HepG2 (cell line): ENCODE results near the gene NACC2. TPM values are rescaled to one million over a fixed set of nuclear protein-coding genes. Genes with fewer than 3 reads are reported as not detected.

ENCODE experiments used
- ATAC-seq: fragments of 200-7000 bp; cut with Tn5 transposase; 3 replicates; pipeline ENCODE4 v1.9.1; 2020; ENCODE audit warnings: mild to moderate bottlenecking, moderate library complexity
- BruUV-seq: library from RNA; stranded (reverse); fragments of 400-500 nt; replicated peaks from 2 replicates; lab custom pipeline; 2021; lab: Mats Ljungman, UMichigan
- CTCF ChIA-PET: fragments of 300-600 bp; formaldehyde crosslinking; extraction: SDS; loops from one replicate; lab custom pipeline; 2021; ENCODE audit warnings: low total read pairs, inconsistent platforms, low intra/inter-chr PET ratio; lab: Yijun Ruan, JAX
- POLR2A ChIA-PET: fragments of 350-600 bp; sonication (Branson Sonifier 250); formaldehyde crosslinking; loops from one replicate; lab custom pipeline; 2020; ENCODE audit warnings: antibody characterized with exemption, inconsistent platforms; lab: Yijun Ruan, JAX
- DNase-seq: peaks from one replicate; pipeline ENCODE4 v3.0.0-alpha.2; 2015; ENCODE audit warnings: low spot score
- FAIRE-seq: peaks from 3 replicates; lab custom pipeline; 2011; peaks lifted over from hg19 to GRCh38; lab: Jason Lieb, UNC
- H2AFZ ChIP-seq: one replicate; pipeline ENCODE4 v1.6.1; 2011; ENCODE audit warnings: low read length, inconsistent platforms
- H3K27ac ChIP-seq: fragments of 300-600 bp; 3 replicates; pipeline ENCODE4 v1.8.0; 2011; ENCODE audit warnings: mixed run types, mild to moderate bottlenecking, mixed read lengths, low read length, inconsistent platforms; ENCODE audit not compliant: insufficient read depth; ENCODE audit errors: extremely low read length
- H3K27me3 ChIP-seq, 2 experiments: fragments of 200-600 bp in 1 of 2; 2 replicates in 1 of 2; 3 replicates in 1 of 2; pipeline versions ENCODE4 v1.6.0 to v1.8.0; 2011; ENCODE audit warnings: low read length in 2 of 2, mild to moderate bottlenecking in 2 of 2, moderate library complexity in 2 of 2, inconsistent platforms in 1 of 2; ENCODE audit not compliant: insufficient read depth in 2 of 2, control insufficient read depth in 1 of 2
- H3K36me3 ChIP-seq, 2 experiments: fragments of 200-600 bp in 1 of 2; replicated peaks in 1 of 2; 2 replicates in 1 of 2; 3 replicates in 1 of 2; pipeline versions ENCODE4 v1.5.1 to v1.8.0; 2011; ENCODE audit warnings: low read length in 2 of 2, inconsistent platforms in 1 of 2; ENCODE audit not compliant: insufficient read depth in 2 of 2, control insufficient read depth in 1 of 2
- H3K4me1 ChIP-seq: 2 replicates; pipeline ENCODE4 v1.5.1; 2012; ENCODE audit warnings: low read length, inconsistent platforms; ENCODE audit not compliant: insufficient read depth
- H3K4me2 ChIP-seq: 2 replicates; pipeline ENCODE4 v1.6.0; 2011; ENCODE audit warnings: low read depth, low read length, inconsistent platforms
- H3K4me3 ChIP-seq, 3 experiments: fragments of 200-600 bp in 1 of 3; sonication (generic), shearing (Covaris generic) in 1 of 3; replicated peaks in 1 of 3; 2 replicates each; pipeline ENCODE4 v1.5.1; 2011 to 2016; ENCODE audit warnings: low read length in 3 of 3, inconsistent platforms in 2 of 3, low read depth in 2 of 3, mild to moderate bottlenecking in 2 of 3, control low read depth in 1 of 3, mixed read lengths in 1 of 3; ENCODE audit not compliant: insufficient read depth in 1 of 3
- H3K79me2 ChIP-seq: one replicate; pipeline ENCODE4 v1.6.1; 2011; ENCODE audit warnings: low read length, inconsistent platforms; ENCODE audit not compliant: insufficient read depth
- H3K9ac ChIP-seq: 2 replicates; pipeline ENCODE4 v1.6.0; 2011; ENCODE audit warnings: mild to moderate bottlenecking, low read depth, low read length, inconsistent platforms; ENCODE audit not compliant: insufficient read depth
- H3K9me3 ChIP-seq: 2 replicates; pipeline ENCODE4 v1.5.1; 2012; ENCODE audit warnings: mild to moderate bottlenecking, low read length
- H4K20me1 ChIP-seq: 2 replicates; pipeline ENCODE4 v1.6.0; 2011; ENCODE audit warnings: inconsistent platforms, mild to moderate bottlenecking, low read length, moderate library complexity; ENCODE audit not compliant: insufficient read depth
- ELF1 ChIP-seq: sonication (generic); formaldehyde crosslinking; IDR thresholded peaks from 2 replicates; pipeline ENCODE4 v1.4.0; 2020; ENCODE audit warnings: missing genetic modification reagents
- KAT2B ChIP-seq: fragments of 150-350 bp; IDR thresholded peaks from 2 replicates; pipeline ENCODE4 v1.6.1; 2014; ENCODE audit warnings: low read depth, low read length, borderline replicate concordance
- KDM1A ChIP-seq: IDR thresholded peaks from 2 replicates; pipeline ENCODE4 v1.6.1; 2016; ENCODE audit warnings: missing compliant biosample characterization
- POGZ ChIP-seq: sonication (generic); formaldehyde crosslinking; IDR thresholded peaks from 2 replicates; pipeline ENCODE4 v1.4.0; 2020; ENCODE audit warnings: mild to moderate bottlenecking, missing genetic modification reagents
- PTBP1 ChIP-seq: fragments of 200-400 bp; formaldehyde crosslinking; IDR thresholded peaks from 2 replicates; pipeline ENCODE4 v1.6.1; 2018; ENCODE audit warnings: low read length, low read depth; ENCODE audit not compliant: poor library complexity, severe bottlenecking
- RAD21 ChIP-seq: fragments of 450-650 bp; formaldehyde crosslinking; IDR thresholded peaks from 2 replicates; pipeline ENCODE4 v1.5.0; 2020; ENCODE audit warnings: mild to moderate bottlenecking
- RCOR2 ChIP-seq: IDR thresholded peaks from 2 replicates; pipeline ENCODE4 v1.6.1; 2016; ENCODE audit warnings: missing biosample characterization, missing genetic modification reagents
- RFX3 ChIP-seq: IDR thresholded peaks from 2 replicates; pipeline ENCODE4 v1.6.1; 2016; ENCODE audit warnings: missing biosample characterization, missing genetic modification reagents
- SALL2 ChIP-seq: sonication (generic); formaldehyde crosslinking; IDR thresholded peaks from 2 replicates; pipeline ENCODE4 v1.8.1; 2023; ENCODE audit warnings: mild to moderate bottlenecking, missing genetic modification reagents, inconsistent platforms
- SKI ChIP-seq: fragments of 450-650 bp; IDR thresholded peaks from one replicate; pipeline ENCODE4 v1.6.1; 2018; ENCODE audit warnings: mild to moderate bottlenecking; ENCODE audit not compliant: partially characterized antibody
- ZEB1 ChIP-seq: IDR thresholded peaks from 2 replicates; pipeline ENCODE4 v1.6.1; 2012; ENCODE audit warnings: mild to moderate bottlenecking, low read depth, inconsistent platforms; ENCODE audit not compliant: insufficient replicate concordance
- ZNF670 ChIP-seq: sonication (generic); formaldehyde crosslinking; IDR thresholded peaks from 2 replicates; pipeline ENCODE4 v1.8.0; 2022; ENCODE audit warnings: mild to moderate bottlenecking, missing genetic modification reagents, borderline replicate concordance
- ZNF7 ChIP-seq: IDR thresholded peaks from 2 replicates; pipeline ENCODE4 v1.6.1; 2016; ENCODE audit warnings: missing biosample characterization, missing genetic modification reagents
- ZNF850 ChIP-seq: sonication (generic); formaldehyde crosslinking; conservative IDR thresholded peaks from 2 replicates; pipeline ENCODE4 v1.9.0; 2021; ENCODE audit warnings: mild to moderate bottlenecking, missing genetic modification reagents
- ZSCAN21 ChIP-seq: sonication (generic); formaldehyde crosslinking; IDR thresholded peaks from 2 replicates; pipeline ENCODE4 v1.8.0; 2022; ENCODE audit warnings: mild to moderate bottlenecking, missing genetic modification reagents, moderate library complexity, borderline replicate concordance
- WGBS: methylation state at CpG from one replicate; pipeline ENCODE4 v1.1.6; 2017; ENCODE audit warnings: low lambda C conversion rate; 5-methylcytosine and 5-hydroxymethylcytosine counted together
- in situ Hi-C: cut with HindIII; loops from 2 replicates; pipeline ENCODE4 v1.10.0; 2017; ENCODE audit warnings: low pct_unique_long_range_greater_than_20kb; ENCODE audit not compliant: extremely low pct_ligation_motif_present
- intact Hi-C: fragments of 100-400 bp; cut with micrococcal nuclease; formaldehyde crosslinking; loops from one replicate; pipeline ENCODE4 v1.10.0; 2022; ENCODE audit not compliant: unreplicated experiment
- polyA plus RNA-seq, 8 experiments: library from polyadenylated mRNA; depleted of rRNA in 3 of 8; stranded (reverse) in 7 of 8; unstranded in 1 of 8; fragments of >200 nt; fragmentation: Illumina TruSeq in 4 of 8; extraction: Trizol in 4 of 8; gene quantifications; 2 replicates each; pipeline versions ENCODE4 v1.2.1 to v1.2.3, GENCODE V29; 2011 to 2016; ENCODE audit warnings: low read depth in 4 of 8, missing spikeins in 1 of 8, mixed read lengths in 1 of 8; ENCODE audit not compliant: insufficient read depth in 1 of 8
- total RNA-seq, 5 experiments: library from RNA; depleted of rRNA; stranded (reverse); fragments of >200 nt; fragmentation: Illumina TruSeq; extraction: Trizol; gene quantifications; 2 replicates each; pipeline ENCODE4 v1.2.3, GENCODE V29; 2016; ENCODE audit warnings: low read depth in 1 of 5
- TF ChIP-seq, protein P1 (sequence below): sonication (generic); formaldehyde crosslinking; IDR thresholded peaks from 2 replicates; pipeline ENCODE4 v1.5.0; 2020; ENCODE audit warnings: missing genetic modification reagents

Gene NACC2
- total and polyA plus RNA-seq, 2 of the 13 experiments (the other 11 are each of a cell fraction or from before 2014, with no cell fraction given): 5.9 to 12.3 TPM

- TF ChIP-seq PTBP1 (no peak), RFX3 (CRISPR knock-in tag) (no peak), SALL2 (CRISPR knock-in tag) (no peak), RCOR2 (CRISPR knock-in tag) (no peak), ZNF670 (CRISPR knock-in tag) (no peak), KAT2B (no peak), POGZ (CRISPR knock-in tag) (no peak), SKI (no peak), ZNF7 (no peak), ZNF850 (CRISPR knock-in tag) (no peak), RAD21 (CRISPR knock-in tag) (no peak), ELF1 (CRISPR knock-in tag) (no peak), ZEB1 (no peak)
- TF ChIP-seq, all 625 proteins: peak for 0
Observed at GRCh38 chr9:136087741-136088480, 7.2 kb downstream of the NACC2 start (continued).

DNA sequence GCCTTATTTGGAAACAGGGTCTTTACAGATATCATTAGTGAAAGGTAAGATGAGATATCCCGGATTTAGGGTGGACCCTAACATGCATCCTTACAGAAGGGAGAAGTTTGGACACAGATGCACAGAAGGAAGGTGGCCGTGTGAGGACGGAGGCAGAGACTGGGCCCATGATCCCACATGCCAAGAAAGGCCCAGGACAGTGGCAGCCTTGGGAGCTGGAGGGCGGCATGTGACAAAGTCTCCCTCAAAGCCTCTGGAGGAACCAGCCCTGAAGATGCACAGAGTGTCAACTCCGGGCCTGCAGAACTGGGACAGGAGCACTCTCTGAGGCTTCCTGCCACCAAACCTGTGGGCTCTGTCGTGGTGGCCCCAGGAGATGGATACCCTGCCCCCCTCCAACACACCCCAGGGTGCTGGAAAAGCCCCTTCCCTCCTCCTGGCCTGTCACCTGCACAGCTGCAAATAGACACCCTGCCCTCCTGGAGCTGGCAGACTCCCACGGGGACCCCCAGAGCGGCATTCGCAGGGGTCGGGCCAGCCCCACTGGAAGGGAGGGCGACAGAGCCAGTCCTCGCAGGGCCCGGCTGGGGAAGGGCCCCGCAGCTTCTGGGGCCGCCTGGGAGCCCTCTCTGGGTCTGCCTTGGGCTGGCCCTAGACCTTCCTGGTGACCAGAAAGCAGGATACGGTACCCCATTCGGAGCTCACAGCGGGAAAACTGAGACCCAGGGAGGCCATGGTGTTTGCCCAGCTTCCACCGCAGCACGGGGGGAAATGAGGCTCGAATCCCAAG lies 7.9 kb downstream of the NACC2 start:
- H3K4me2 ChIP-seq: no peak overlapping the region
- no peak for FAIRE-seq
- H3K27ac ChIP-seq: no peak overlapping the region
- in situ Hi-C loops (no loop called here), intact Hi-C loops (no loop called here)
- ChIA-PET CTCF (no interaction called here), POLR2A (no interaction called here)
- 100% methylated on average over 7 of the region's 21 CpGs for WGBS
- no peaks in the 10 kb centered on the region for H3K9me3 ChIP-seq
- no peak overlapping the region for H2AFZ ChIP-seq
- H3K9ac ChIP-seq: no peak overlapping the region
- H3K4me3 ChIP-seq: no peak overlapping the region
- peaks cover 83% of the 10 kb centered on the region for H3K79me2 ChIP-seq
- H3K27me3 ChIP-seq: no peaks in the 10 kb centered on the region
- BruUV-seq: no TSS peak
- no peak for ATAC-seq
- H3K36me3 ChIP-seq: 0 out of 5 replicates have a peak, but pooled peaks cover 3 to 8% of the 10 kb centered on the region in 2 experiments
- peaks cover 21% of the 10 kb centered on the region for H3K4me1 ChIP-seq
- TF ChIP-seq ZSCAN21 (CRISPR knock-in tag) (no peak), KDM1A (CRISPR knock-in tag) (no peak)
- TF ChIP-seq, protein P1, sequence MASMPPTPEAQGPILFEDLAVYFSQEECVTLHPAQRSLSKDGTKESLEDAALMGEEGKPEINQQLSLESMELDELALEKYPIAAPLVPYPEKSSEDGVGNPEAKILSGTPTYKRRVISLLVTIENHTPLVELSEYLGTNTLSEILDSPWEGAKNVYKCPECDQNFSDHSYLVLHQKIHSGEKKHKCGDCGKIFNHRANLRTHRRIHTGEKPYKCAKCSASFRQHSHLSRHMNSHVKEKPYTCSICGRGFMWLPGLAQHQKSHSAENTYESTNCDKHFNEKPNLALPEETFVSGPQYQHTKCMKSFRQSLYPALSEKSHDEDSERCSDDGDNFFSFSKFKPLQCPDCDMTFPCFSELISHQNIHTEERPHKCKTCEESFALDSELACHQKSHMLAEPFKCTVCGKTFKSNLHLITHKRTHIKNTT (CRISPR knock-in tag): no peak
- H4K20me1 ChIP-seq: peaks cover 29% of the 10 kb centered on the region; the same call in 1 of the 2 replicates
- DNase-seq: no peak
